SU-DHL-6 (cell line): Measurements from ENCODE around the gene LARP4B.

ENCODE experiments used
- H2AFZ ChIP-seq: fragments of 200-600 bp; sonication (generic); 2 replicates; pipeline ENCODE4 v1.6.1; 2014; ENCODE audit warnings: low read depth, mild to moderate bottlenecking, moderate library complexity, mixed read lengths, antibody characterized with exemption, low read length; ENCODE audit not compliant: severe bottlenecking
- H3F3A ChIP-seq: fragments of 200-600 bp; shearing (Covaris generic); 2 replicates; pipeline ENCODE4 v1.6.0; 2016; ENCODE audit warnings: antibody characterized with exemption, mild to moderate bottlenecking; ENCODE audit not compliant: insufficient read depth
- H3K27ac ChIP-seq: fragments of 200-600 bp; sonication (generic); 2 replicates; pipeline ENCODE4 v1.5.1; 2016; ENCODE audit warnings: low read depth, mild to moderate bottlenecking, low read length, moderate library complexity, mixed read lengths
- H3K27me3 ChIP-seq: fragments of 200-600 bp; sonication (generic), shearing (Covaris generic); 2 replicates; pipeline ENCODE4 v1.6.0; 2014; ENCODE audit warnings: mild to moderate bottlenecking, low read length
- H3K36me3 ChIP-seq: fragments of 200-600 bp; sonication (generic); 2 replicates; pipeline ENCODE4 v1.6.1; 2014; ENCODE audit warnings: mild to moderate bottlenecking, low read length, mixed read lengths
- H3K4me2 ChIP-seq: fragments of 300-600, 200-600 bp; shearing (Covaris generic), sonication (generic); 2 replicates; pipeline ENCODE4 v1.6.0; 2014; ENCODE audit warnings: low read length, low read depth, mild to moderate bottlenecking; ENCODE audit not compliant: poor library complexity, severe bottlenecking
- H3K4me3 ChIP-seq: fragments of 200-600 bp; sonication (generic); 2 replicates; pipeline ENCODE4 v1.5.1; 2014; ENCODE audit warnings: antibody characterized with exemption, low read length, mild to moderate bottlenecking, mixed read lengths; ENCODE audit not compliant: insufficient read depth, poor library complexity, severe bottlenecking
- H3K79me2 ChIP-seq: fragments of 200-600 bp; sonication (generic); 2 replicates; pipeline ENCODE4 v1.6.1; 2014; ENCODE audit warnings: mild to moderate bottlenecking, low read length, moderate library complexity; ENCODE audit not compliant: insufficient read depth
- H3K9ac ChIP-seq: fragments of 200-600 bp; sonication (generic); 2 replicates; pipeline ENCODE4 v1.7.0; 2014; ENCODE audit warnings: mild to moderate bottlenecking, low read length
- H3K9me2 ChIP-seq: fragments of 200-600 bp; sonication (generic); replicated peaks from 2 replicates; pipeline ENCODE4 v1.6.1; 2014; ENCODE audit warnings: low read length; ENCODE audit not compliant: insufficient read depth
- H3K9me3 ChIP-seq: fragments of 200-600 bp; sonication (generic); 2 replicates; pipeline ENCODE4 v1.6.1; 2014; ENCODE audit warnings: low read length, mixed read lengths; ENCODE audit not compliant: insufficient read depth
- H4K20me1 ChIP-seq: fragments of 200-600 bp; sonication (generic); 2 replicates; pipeline ENCODE4 v1.6.1; 2014; ENCODE audit warnings: low read depth, mild to moderate bottlenecking, antibody characterized with exemption, low read length, moderate library complexity, mixed read lengths
- EZH2phosphoT487 ChIP-seq: fragments of 200-600 bp; sonication (generic), shearing (Covaris generic); conservative IDR thresholded peaks from 2 replicates; pipeline ENCODE4 v1.6.1; 2018; ENCODE audit warnings: mild to moderate bottlenecking, antibody characterized with exemption, low read length, moderate library complexity, mixed read lengths
- TF ChIP-seq, protein P1 (sequence below): fragments of 200-600 bp; sonication (generic); IDR thresholded peaks from one replicate; pipeline ENCODE4 v1.5.1; 2017; ENCODE audit warnings: antibody characterized with exemption, mild to moderate bottlenecking, low read length, moderate library complexity; ENCODE audit not compliant: insufficient read depth, poor library complexity, severe bottlenecking

The LARP4B gene

DNA sequence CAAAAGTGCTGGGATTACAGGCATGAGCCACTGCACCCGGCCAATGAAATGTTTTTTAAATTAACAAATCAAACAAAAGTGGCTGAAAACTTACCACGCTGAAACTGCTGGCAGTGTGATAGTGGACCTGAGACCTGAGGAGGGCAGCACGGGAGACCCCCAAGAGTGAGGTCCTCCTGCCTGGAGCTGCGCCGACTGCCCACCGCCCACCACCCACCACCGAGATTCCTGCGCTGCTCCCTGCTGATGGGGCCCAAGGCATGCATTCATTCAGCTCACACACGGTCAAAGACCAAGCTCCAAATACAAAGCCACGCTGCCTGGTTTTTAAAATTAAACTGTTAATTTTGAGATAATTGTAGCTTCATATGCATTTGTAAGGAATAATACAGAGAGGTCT is 16.4 kb upstream of the LARP4B start:
- Histone ChIP-seq H3K79me2 (no peaks in the 10 kb centered on the region), H3K9ac (no peak overlapping the region), H4K20me1 (no peaks in the 10 kb centered on the region), H3K9me2 (no peaks in the 10 kb centered on the region), H3K36me3 (no peaks in the 10 kb centered on the region), H3K4me2 (no peak overlapping the region), H3K27ac (no peak overlapping the region), H3K9me3 (no peaks in the 10 kb centered on the region), H2AFZ (no peak overlapping the region), H3F3A (no peaks in the 10 kb centered on the region), H3K4me3 (no peak overlapping the region), H3K27me3 (peaks cover 3% of the 10 kb centered on the region; the same call in 1 of the 2 replicates)
- TF ChIP-seq, protein P1, sequence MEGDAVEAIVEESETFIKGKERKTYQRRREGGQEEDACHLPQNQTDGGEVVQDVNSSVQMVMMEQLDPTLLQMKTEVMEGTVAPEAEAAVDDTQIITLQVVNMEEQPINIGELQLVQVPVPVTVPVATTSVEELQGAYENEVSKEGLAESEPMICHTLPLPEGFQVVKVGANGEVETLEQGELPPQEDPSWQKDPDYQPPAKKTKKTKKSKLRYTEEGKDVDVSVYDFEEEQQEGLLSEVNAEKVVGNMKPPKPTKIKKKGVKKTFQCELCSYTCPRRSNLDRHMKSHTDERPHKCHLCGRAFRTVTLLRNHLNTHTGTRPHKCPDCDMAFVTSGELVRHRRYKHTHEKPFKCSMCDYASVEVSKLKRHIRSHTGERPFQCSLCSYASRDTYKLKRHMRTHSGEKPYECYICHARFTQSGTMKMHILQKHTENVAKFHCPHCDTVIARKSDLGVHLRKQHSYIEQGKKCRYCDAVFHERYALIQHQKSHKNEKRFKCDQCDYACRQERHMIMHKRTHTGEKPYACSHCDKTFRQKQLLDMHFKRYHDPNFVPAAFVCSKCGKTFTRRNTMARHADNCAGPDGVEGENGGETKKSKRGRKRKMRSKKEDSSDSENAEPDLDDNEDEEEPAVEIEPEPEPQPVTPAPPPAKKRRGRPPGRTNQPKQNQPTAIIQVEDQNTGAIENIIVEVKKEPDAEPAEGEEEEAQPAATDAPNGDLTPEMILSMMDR: no peak
- TF ChIP-seq EZH2phosphoT487: no peak

DNA sequence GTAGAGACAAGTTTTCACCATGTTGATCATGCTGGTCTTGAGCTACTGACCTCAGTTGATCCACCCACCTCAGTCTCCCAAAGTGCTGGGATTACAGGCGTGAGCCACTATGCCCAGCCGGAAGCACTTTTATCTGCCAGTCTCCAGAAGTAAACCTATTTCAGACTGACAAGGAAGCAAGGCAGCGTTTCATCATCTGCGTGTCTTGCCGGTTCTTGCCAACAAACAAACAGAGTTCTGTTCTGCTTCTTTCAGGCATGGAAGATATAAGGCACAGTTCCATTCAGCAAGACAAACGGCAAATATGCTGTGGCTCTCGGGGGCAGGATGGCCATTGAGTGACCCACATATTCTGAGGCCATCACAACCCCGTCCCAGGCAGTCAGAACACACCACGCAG is 15.5 kb upstream of the LARP4B start:
- Histone ChIP-seq H3K79me2 (no peaks in the 10 kb centered on the region), H3F3A (no peaks in the 10 kb centered on the region), H3K27me3 (peaks cover 3% of the 10 kb centered on the region; the same call in 1 of the 2 replicates), H3K4me3 (no peak overlapping the region), H3K27ac (no peak overlapping the region), H3K4me2 (no peak overlapping the region), H2AFZ (no peak overlapping the region), H4K20me1 (no peaks in the 10 kb centered on the region), H3K9me3 (no peaks in the 10 kb centered on the region), H3K36me3 (no peaks in the 10 kb centered on the region), H3K9me2 (no peaks in the 10 kb centered on the region), H3K9ac (no peak overlapping the region)
- TF ChIP-seq, protein P1: no peak
- no peak for TF ChIP-seq EZH2phosphoT487

DNA sequence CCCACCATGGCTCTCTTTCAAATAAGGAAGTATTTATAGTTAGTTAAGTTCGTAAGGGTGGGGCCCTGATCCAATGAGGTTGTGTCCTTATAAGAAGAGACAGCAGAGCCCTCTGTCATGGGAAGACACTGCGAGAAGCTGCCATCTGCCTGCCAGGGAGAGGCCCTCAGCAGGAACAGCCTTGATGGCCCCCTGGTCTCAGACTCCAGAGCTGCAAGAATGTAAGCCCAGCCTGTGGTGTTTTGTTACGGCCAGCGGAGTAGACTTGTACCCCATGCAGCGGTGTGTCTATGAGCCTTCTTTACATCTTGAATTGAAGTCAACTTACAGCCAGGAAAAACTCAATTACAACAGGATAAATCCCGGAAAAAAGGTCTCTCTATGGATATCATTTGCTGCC is 14.3 kb upstream of the LARP4B start:
- Histone ChIP-seq H3K9ac (no peak overlapping the region), H3K4me2 (no peak overlapping the region), H3K9me3 (no peaks in the 10 kb centered on the region), H2AFZ (no peak overlapping the region), H3K27ac (no peak overlapping the region), H3K27me3 (peaks cover 3% of the 10 kb centered on the region; the same call in 1 of the 2 replicates), H3F3A (no peaks in the 10 kb centered on the region), H3K79me2 (no peaks in the 10 kb centered on the region), H4K20me1 (no peaks in the 10 kb centered on the region), H3K9me2 (no peaks in the 10 kb centered on the region), H3K4me3 (no peak overlapping the region), H3K36me3 (no peaks in the 10 kb centered on the region)
- TF ChIP-seq EZH2phosphoT487: no peak
- TF ChIP-seq, protein P1: no peak
